BE2C (cell line): ENCODE data around the gene MYO5A.

Experiments used
- DNase-seq: peaks from one replicate; pipeline ENCODE4 v3.0.0-alpha.2; 2020
- H3K27me3 ChIP-seq: fragments of 250-450 bp; sonication (Bioruptor Pico); 2 replicates; pipeline ENCODE4 v1.5.1; 2020; ENCODE audit warnings: mild to moderate bottlenecking
- H3K36me3 ChIP-seq: fragments of 250-450 bp; sonication (Bioruptor Pico); 2 replicates; pipeline ENCODE4 v1.5.1; 2020; ENCODE audit warnings: mild to moderate bottlenecking
- H3K4me1 ChIP-seq: fragments of 250-450 bp; sonication (Bioruptor Pico); 2 replicates; pipeline ENCODE4 v1.5.1; 2020
- H3K4me3 ChIP-seq: 2 replicates; pipeline ENCODE4 v1.5.1; 2011; ENCODE audit warnings: low read depth, low read length
- H3K9me3 ChIP-seq: fragments of 250-450 bp; sonication (Bioruptor Pico); 2 replicates; pipeline ENCODE4 v1.5.1; 2020
- TF ChIP-seq, protein P1 (sequence below): IDR thresholded peaks from 2 replicates; pipeline ENCODE4 v1.5.1; 2012; ENCODE audit warnings: mild to moderate bottlenecking, low read depth, low read length

Gene MYO5A

DNA sequence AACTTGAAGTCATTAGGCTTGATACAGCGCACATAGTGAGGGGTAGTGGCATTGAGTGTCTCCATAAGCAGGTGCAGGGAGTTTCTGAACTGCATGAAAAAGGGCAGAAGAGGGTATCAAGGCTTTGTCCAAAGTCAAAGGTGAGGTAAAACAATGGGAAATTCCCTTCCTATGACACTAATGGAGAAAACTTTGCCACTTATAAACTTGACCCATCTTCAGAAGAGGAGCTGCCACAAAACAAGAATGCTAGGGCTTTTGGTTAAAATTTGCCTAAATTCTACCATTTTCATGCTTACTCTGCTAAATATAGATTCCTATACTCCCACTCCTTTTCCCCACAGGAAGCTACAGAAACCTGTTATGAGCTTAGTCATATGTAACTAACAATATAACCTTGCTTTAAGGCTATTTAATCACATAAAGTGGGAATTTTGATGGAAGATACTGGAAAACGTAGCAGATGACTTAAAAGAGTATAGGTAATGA, 145.5 kb downstream of the MYO5A start:
- Histone ChIP-seq H3K9me3 (no peaks in the 10 kb centered on the region), H3K36me3 (no peaks in the 10 kb centered on the region), H3K4me3 (no peak overlapping the region), H3K27me3 (no peaks in the 10 kb centered on the region), H3K4me1 (no peaks in the 10 kb centered on the region)
- DNase-seq, result no peak
- TF ChIP-seq, protein P1, sequence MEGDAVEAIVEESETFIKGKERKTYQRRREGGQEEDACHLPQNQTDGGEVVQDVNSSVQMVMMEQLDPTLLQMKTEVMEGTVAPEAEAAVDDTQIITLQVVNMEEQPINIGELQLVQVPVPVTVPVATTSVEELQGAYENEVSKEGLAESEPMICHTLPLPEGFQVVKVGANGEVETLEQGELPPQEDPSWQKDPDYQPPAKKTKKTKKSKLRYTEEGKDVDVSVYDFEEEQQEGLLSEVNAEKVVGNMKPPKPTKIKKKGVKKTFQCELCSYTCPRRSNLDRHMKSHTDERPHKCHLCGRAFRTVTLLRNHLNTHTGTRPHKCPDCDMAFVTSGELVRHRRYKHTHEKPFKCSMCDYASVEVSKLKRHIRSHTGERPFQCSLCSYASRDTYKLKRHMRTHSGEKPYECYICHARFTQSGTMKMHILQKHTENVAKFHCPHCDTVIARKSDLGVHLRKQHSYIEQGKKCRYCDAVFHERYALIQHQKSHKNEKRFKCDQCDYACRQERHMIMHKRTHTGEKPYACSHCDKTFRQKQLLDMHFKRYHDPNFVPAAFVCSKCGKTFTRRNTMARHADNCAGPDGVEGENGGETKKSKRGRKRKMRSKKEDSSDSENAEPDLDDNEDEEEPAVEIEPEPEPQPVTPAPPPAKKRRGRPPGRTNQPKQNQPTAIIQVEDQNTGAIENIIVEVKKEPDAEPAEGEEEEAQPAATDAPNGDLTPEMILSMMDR, result no peak

DNA sequence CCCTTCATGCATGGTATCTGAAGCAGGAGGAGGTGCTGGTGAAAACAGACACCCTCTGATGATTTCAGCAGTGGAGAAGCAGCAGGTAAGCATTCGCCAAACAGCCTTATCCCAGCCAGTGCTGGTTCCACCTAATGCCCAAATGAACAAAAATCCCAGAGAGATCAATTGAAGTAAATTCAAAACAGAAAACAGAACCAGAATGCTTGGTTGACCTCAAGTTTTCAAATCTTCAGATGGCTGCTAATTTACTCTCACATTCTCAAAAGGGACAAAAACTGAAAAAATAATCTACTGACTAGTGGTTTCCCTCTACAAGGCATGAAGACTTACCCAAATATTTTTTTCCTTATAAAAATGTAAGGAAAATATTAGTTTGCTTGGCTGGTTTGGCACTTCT, 146.0 kb downstream of the MYO5A start:
- Histone ChIP-seq H3K4me1 (no peaks in the 10 kb centered on the region), H3K27me3 (no peaks in the 10 kb centered on the region), H3K36me3 (no peaks in the 10 kb centered on the region), H3K4me3 (no peak overlapping the region), H3K9me3 (no peaks in the 10 kb centered on the region)
- no peak for DNase-seq
- TF ChIP-seq, protein P1, result no peak

DNA sequence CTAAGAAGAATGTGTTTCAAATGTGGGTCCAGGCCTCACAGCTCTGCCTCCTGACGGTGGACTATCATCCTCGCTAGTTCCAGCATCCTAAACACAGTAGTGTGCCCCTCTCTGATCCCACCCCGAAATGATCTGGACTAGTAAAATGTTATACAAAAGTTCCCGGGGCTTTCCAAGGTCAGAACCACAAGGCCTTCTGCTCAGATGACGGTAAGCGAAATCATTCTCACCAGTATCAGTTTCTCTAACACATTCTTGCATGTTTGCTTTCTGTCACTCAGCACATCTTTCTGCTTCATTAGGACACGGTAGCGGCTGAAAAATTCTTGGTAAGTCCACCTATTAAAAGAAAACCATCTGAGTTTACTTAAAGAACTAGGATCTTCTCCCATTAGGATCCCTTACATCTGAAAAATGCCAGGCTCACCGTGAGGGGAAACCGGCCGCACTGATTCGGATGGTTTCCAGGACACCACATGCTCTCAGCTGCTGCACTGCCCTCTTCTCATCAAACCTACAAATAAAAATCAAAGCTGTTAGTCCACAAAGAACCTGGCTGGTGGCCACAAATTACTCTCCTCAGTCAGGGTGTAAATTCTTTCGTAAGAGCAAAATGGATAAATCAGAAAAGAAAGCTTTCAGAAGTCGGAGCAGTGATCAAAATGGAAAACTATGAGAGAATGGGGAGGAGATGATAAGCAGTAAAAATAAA, 149.1 kb downstream of the MYO5A start:
- DNase-seq, result no peak
- Histone ChIP-seq H3K4me3 (no peak overlapping the region), H3K9me3 (no peaks in the 10 kb centered on the region), H3K27me3 (no peaks in the 10 kb centered on the region), H3K4me1 (no peaks in the 10 kb centered on the region), H3K36me3 (no peaks in the 10 kb centered on the region; the same call in none of the 2 replicates)
- TF ChIP-seq, protein P1, result no peak

DNA sequence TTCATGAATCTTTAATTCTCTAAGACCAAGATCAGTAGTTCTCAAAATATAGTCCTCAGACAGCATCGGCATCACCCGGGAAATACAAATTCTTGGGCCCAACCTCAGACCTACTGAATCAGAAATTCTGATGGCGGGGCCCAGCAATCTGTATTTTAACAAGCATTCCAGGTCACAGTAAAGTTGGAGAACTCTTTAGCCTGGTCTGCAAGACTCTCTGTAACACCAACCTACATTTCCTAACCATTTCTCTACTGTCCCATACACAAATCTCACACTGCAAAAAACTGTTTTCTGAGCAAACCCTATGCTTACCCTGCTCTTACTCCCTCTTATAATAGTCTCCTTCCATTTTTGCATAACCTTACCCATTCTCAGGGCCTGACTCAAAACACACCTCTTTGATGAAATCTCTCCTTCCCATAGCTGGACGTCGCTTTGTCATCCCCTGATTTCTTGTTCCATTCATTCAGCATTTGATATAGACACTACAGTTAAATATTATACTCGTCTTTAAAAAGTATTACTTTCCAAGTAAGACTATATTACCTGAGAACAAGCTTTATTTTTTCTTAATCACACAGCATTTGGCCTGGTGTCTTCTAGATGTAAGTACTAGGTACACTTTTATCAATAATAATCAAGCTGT, 149.8 kb downstream of the MYO5A start:
- H3K4me1 ChIP-seq, result no peaks in the 10 kb centered on the region
- TF ChIP-seq, protein P1, result no peak
- H3K36me3 ChIP-seq, result no peaks in the 10 kb centered on the region; the same call in none of the 2 replicates
- no peak overlapping the region for H3K4me3 ChIP-seq
- no peak for DNase-seq
- no peaks in the 10 kb centered on the region for H3K9me3 ChIP-seq
- no peaks in the 10 kb centered on the region for H3K27me3 ChIP-seq

DNA sequence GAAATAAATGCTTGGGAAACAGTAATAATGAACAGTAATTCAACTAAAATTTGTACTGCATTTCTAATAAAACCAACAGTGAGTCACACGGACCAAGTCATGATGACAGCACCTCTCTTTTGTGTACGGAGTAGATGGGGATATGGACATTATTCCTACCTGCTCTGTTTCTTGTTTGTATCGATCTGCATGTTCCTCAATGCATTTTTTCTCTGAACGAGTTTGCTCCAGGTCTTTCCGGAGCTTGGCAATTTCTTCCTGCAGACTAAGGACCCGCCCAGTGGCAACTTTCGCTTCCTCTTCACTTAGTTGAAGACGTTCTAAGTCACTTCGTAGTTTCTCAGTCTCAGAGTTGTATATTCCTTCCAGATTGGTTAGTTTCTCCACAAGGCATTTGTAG, 158.7 kb downstream of the MYO5A start:
- Histone ChIP-seq H3K27me3 (no peaks in the 10 kb centered on the region), H3K4me3 (no peak overlapping the region), H3K4me1 (no peaks in the 10 kb centered on the region), H3K36me3 (no peaks in the 10 kb centered on the region), H3K9me3 (no peaks in the 10 kb centered on the region)
- DNase-seq, result no peak
- TF ChIP-seq, protein P1, result no peak

DNA sequence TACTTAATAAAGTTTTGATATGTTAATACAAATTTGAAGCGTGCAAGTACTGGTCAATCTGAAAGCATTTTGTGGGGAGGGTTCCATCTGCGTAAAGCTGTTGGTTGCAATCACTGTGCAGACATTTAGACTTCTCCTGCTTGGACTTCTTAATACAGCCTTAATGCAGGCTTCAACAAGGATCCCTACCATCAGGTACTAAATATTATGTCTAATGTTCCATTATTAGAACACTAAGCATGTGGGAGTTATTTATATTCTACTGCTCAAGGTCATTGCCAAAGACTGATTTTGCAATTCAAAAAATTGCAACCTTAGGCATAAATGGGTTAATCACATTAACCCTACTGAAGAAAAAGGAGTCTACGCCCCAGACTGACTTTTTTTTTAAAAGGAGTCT, 159.2 kb downstream of the MYO5A start:
- Histone ChIP-seq H3K27me3 (no peaks in the 10 kb centered on the region), H3K36me3 (no peaks in the 10 kb centered on the region), H3K9me3 (no peaks in the 10 kb centered on the region), H3K4me3 (no peak overlapping the region), H3K4me1 (no peaks in the 10 kb centered on the region)
- TF ChIP-seq, protein P1, result no peak
- DNase-seq, result no peak
